SKM-1 treated with dmso at 0.1 percent for 144 hours (cell line): ENCODE measurements around the gene ADGRG2.
A peak's percentile ranks its signal among the peaks of the same experiment; 100 is the strongest.

ENCODE experiments used
- DNase-seq: peaks from one replicate; lab custom pipeline; 2025; ENCODE audit not compliant: unreplicated experiment; lab: John Stamatoyannopoulos, UW

Gene ADGRG2

DNA sequence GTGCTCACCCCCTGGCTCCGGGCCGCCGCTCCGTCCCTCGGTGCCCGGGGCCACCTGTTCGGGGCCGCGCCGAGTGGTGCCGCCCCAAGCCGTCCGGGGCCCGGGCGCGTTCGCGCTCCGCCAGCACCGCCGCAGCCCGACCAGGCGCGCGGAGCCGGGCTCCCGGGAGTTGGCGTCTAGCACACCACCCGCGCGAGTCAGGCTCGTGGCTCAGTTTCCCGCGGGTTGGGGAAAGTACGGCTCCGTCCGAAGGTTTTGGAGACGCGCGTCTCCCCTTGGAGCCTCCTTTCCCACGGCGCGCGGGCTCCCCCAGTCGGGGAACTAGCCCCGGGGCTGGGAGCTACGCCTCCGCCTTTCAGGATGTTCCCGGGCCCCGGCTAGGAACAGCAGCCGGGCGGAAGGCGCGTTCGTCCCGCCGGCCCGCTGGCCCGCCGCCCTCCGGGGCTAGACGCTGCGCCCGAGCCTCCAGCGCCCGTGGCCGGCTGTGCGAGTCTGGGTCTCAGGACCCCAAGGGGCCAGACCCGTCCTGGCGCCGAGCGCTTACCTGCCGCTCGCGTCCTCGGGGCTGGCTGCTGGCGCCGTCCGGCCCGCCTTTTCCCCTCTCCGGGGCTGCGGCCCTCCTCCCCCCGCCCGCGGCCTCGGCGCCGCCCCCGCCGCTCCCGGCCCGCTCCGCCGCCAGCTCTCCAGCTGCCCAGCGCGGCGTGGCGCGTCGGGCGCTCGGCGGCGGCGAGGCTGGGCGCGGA is at the start of gene ADGRG2:
Gene ADGRG2, minus strand, starts transcription at position 571 of the 743 bp plus-strand sequence. CDS start 53,634 bp downstream, outside the sequence.
- DNase-seq: no peak

- no peak for DNase-seq
Observed at GRCh38 chrX:19168609-19169008, 46.3 kb upstream of the ADGRG2 start.

- DNase-seq: no peak
Observed at GRCh38 chrX:19162851-19163250, 40.6 kb upstream of the ADGRG2 start.

GRCh38 chrX:19156186-19156585 is 33.9 kb upstream of the ADGRG2 start:
- no peak for DNase-seq

GRCh38 chrX:19152762-19153161 is 30.5 kb upstream of the ADGRG2 start:
- no peak for DNase-seq

GRCh38 chrX:19137067-19137466 is 14.8 kb upstream of the ADGRG2 start:
- DNase-seq: no peak

DNA sequence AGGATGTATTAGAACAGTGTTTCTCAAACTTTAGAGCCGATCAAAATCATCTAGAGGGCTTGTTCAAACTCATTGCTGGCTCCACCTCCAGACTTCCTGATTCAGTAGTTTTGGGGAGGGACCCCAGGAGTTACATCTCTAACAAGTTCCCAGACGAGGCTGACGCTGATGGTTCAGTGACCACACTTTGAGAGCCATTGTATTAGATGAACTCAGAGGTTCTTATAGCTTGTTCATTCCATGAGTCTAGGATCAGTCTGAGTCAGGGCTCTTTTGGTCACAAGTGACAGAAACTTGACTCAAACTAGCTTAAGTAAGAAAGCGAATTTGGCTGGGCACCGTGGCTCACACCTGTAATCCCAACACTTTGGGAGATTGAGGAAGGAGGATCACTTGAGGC is 11.5 kb upstream of the ADGRG2 start:
- no peak for DNase-seq

DNA sequence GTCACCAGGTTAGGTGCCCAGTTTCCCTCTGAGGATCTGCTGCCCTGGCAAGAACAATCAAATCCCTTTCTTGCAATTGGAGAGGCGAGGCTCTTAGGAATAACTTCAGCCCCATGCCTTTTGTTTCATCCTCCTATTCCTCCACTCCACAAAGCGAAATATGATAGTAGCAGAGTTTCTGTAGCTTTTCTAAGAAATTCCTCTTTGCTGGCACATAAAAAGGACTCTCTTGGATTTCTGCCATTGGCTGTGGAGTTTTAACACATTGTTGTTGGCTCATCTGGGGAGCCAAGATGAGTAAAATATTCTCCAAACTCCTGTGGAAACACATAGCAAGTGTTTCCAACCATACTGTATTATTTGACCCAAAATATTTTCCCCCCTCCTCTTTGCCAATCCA is 11.0 kb upstream of the ADGRG2 start:
- DNase-seq: no peak

DNA sequence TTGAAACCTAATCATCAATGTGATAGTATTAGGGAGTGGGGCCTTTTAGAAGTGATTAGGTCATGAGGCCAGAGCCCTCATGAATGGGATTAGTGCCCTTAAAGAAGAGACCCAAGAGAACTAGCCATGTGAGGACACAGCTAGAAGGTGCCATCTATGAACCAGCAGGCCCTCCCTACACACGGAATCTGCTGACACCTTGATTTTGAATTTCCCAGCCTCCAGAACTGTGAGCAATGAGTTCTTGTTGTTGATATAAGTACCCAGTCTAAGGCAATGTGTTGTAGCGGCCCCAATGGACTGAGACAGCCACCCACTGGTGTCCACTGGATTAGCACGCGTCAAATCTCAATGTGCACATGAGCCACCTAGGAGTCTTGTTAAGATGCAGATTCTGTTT is 8.4 kb upstream of the ADGRG2 start:
- DNase-seq: no peak

GRCh38 chrX:19129694-19130093 is 7.4 kb upstream of the ADGRG2 start:
- no peak for DNase-seq

DNA sequence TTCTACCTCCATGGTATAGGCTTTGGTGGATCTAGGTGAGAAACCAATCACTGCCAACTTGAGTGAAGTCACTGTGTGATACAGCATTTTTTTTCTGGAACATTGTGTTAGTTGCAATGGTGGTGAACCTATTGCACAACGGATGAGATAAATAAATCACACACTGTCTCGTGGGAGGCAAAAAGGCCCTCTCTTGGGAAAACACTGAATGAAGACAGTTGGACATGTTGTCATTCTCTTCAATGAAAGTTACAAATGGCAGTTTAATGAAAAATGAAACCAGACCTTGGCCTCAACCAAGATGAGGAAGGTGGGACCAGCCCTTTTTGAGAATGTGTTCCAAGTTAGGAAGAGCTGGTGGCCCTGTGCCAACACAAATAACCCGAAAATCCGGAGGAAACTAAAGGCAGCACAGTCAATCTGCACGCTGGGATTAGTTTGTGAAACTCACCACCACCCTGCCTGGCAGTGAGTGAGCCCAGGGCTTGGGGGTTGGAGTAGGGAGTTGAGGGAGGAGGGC is 5.4 kb upstream of the ADGRG2 start:
- DNase-seq: no peak

- DNase-seq: no peak
Observed at GRCh38 chrX:19122641-19123009, 357 bp upstream of the ADGRG2 start.

GRCh38 chrX:19121466-19121865 is 802 bp downstream of the ADGRG2 start:
- DNase-seq: no peak

DNA sequence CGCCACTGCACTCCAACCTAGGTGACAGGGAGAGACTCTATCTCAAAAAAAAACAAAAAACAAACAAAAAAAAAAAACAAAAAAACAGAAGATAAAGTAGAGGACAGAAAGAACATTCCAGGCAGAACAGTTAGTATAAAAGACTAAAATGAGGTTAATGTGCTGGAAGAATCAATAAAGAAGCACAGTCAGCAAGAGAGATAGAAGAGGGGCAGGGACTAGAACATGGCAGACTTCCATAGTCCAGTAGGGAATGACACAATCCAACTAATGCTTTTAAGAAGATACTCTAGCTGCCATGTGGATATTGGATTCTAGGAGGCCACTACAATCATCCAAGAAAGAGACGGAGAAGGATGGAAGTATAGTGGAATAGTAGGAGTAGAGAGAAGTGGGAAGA is 11.6 kb downstream of the ADGRG2 start:
- no peak for DNase-seq

GRCh38 chrX:19107035-19107434 is 15.2 kb downstream of the ADGRG2 start:
- DNase-seq: no peak

DNA sequence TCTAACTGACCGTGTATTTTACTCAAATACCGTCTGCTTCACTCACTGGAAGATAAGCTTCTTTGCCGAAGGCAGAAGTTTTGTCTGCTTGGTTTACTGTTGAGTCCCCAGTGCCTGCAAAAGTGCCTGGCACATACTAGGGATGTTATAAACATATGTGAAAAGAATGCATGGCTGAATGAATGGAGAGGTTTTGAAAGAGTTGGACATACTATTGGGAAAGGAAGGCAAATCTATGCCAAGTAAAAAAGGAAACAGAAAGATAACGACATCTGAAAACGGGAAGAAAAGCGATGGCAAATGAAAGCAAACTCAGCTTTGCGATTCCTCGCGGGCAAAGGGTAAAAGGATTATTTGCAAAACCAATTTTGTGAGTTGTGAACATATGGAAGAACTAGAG is 21.7 kb downstream of the ADGRG2 start:
- no peak for DNase-seq

DNA sequence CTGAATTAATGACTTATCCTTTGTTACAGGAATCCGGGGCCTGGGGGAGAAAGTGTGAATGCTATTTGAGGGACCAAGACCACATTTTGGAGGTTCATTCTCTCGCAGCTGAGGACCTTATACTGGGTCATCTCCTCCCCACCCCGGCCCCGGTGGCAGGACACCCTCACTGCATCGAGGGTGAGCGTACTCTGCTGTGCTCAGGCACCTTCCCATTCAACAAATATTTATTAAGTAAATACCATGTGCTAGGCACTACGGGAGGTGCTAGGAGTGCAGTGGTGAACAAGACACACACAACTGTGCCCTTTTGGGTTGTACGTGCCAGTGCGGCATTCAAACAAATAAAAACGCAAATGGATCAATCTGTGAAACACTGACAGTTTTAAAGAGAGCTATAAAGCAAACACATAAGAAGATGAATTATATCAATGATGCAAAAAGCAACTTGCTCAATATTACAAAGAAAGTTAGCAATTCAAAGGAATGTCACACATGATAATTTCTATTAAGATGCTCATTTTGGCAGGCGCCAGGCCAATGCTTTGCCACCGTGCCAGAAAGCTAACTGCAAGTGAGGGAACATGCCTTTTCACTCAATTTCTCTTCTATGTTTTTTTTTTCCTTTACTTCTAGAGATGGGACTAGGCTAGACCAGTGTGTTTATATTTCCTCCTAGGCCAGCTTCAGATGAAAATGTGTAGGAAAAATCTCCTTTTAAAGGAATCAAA is 24.6 kb downstream of the ADGRG2 start:
- DNase-seq: no peak

DNA sequence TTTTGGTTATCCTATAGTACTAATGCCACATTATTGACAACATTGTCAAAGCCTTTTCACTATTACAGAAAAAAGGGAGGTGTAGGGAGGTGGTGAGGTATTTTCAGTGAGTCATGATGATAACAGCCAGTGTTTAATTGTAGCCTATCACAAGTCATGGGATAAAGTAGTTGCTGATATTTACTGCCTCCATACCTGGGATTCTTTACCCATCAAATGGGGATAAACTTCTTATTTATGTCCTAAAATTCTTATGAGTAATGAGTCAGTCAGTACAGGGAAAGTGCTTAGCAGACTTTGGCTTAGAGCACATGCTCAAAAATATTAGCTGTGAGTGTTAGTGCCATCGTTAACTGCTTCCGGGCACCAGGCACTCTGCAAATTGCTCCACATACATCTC is 25.7 kb downstream of the ADGRG2 start:
- no peak for DNase-seq

DNA sequence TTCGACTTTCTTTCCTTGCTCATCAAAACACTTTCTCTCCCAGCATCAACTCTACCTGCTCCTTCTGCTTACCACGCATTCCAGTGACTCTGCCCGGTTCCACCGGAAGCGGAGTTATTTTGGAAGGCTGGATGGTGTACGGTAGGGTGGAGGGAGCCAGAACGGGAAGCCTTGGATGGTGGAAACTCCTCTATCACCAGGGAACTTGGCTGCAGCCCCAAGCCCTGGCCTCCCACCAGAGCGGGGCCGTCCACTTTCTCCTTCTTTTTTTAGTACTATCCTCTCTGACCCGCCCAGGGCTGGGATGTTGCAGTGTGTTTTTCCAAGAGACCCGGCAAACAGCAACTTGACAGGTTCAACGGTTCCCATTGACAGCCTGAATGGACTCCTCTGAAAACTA is 27.6 kb downstream of the ADGRG2 start:
- DNase-seq: no peak

- no peak for DNase-seq
Observed at GRCh38 chrX:19091596-19091995, 30.7 kb downstream of the ADGRG2 start.

- no peak for DNase-seq
Observed at GRCh38 chrX:19089555-19090040, 32.7 kb downstream of the ADGRG2 start.

- DNase-seq: peak; percentile 89
Observed at GRCh38 chrX:19086102-19086772, 36.0 kb downstream of the ADGRG2 start.
